Measurements from ENCODE around the gene PRKCZ.

The PRKCZ gene

DNA sequence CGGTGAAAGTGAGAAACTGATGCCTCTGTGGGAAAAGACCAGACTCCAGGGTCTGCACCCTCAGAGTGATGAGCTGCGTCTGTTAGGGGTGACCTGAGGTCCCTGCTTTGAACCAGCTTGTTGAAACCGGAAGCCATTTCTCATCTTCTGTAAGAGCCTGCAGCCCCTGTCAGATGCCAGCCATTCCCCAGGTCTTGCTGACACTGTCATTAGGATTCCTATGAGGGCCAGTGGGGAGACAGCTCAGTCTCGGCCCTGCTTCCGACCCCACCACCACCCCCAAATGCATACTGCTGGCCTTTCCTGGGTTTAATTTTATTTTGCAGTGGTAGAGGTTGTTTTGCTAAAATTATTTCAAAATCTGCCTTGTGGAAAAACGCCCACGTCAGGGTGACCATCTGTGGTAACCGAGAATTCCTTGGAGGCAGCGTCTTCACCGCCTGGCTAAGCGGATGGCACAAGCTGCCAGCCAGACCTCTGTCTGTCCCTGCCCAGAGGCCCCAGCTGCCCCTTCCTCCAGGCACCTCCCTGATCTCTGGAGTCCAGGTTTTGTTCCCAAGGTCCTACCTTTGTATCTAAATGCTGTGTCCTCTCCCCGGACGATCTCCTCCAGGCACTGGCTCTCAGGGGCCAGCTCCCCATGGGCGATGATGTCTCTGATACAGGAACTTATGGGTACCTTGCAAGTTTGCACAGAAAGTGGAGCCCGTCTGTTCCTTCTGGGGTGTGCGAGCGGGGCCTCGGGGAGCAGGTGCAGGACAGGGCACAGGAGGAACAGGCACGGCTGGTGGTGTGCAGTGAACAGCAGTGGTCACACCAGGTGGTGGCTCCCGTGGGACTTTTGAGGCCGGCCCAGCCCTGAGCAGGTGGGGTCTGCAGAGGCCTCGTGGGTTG is 49.9 kb downstream of the PRKCZ start:
- Histone ChIP-seq H3K9me3 (no peaks in the 10 kb centered on the region), H3K4me3 (ENCODE audit: low read depth in 1 of 2, low read length in 1 of 2) (no peak overlapping the region), H3K36me3 (no peaks in the 10 kb centered on the region), H3K27me3 (no peaks in the 10 kb centered on the region), H3K4me1 (ENCODE audit: control insufficient read depth in 1 of 2, insufficient read depth in 1 of 2, low read depth in 1 of 2, low read length in 1 of 2) (no peaks in the 10 kb centered on the region), H3K27ac (no peak overlapping the region)
- TF ChIP-seq, protein P1, sequence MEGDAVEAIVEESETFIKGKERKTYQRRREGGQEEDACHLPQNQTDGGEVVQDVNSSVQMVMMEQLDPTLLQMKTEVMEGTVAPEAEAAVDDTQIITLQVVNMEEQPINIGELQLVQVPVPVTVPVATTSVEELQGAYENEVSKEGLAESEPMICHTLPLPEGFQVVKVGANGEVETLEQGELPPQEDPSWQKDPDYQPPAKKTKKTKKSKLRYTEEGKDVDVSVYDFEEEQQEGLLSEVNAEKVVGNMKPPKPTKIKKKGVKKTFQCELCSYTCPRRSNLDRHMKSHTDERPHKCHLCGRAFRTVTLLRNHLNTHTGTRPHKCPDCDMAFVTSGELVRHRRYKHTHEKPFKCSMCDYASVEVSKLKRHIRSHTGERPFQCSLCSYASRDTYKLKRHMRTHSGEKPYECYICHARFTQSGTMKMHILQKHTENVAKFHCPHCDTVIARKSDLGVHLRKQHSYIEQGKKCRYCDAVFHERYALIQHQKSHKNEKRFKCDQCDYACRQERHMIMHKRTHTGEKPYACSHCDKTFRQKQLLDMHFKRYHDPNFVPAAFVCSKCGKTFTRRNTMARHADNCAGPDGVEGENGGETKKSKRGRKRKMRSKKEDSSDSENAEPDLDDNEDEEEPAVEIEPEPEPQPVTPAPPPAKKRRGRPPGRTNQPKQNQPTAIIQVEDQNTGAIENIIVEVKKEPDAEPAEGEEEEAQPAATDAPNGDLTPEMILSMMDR (IDR thresholded peaks at IDR 0.05): no peak

DNA sequence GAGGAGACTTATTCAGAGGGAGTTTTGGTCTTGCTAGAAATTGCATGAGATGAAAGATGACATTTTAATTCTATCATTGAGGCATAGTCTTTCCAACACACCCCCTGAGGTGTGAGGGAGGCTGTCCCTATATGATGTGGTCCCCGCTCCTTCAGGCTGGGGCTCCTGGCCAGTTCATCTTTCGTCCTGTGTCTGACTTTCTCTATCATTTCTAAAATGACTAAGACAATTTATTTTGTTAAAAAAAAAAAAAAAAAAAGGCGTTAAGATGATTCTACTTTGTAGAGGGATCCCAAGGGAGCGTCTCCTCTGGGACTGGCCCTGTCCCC is 50.5 kb downstream of the PRKCZ start:
- Histone ChIP-seq H3K27ac (no peak overlapping the region), H3K4me1 (ENCODE audit: control insufficient read depth in 1 of 2, insufficient read depth in 1 of 2, low read depth in 1 of 2, low read length in 1 of 2) (no peaks in the 10 kb centered on the region), H3K9me3 (no peaks in the 10 kb centered on the region), H3K27me3 (no peaks in the 10 kb centered on the region), H3K4me3 (ENCODE audit: low read depth in 1 of 2, low read length in 1 of 2) (no peak overlapping the region), H3K36me3 (no peaks in the 10 kb centered on the region)
- TF ChIP-seq, protein P1 (IDR thresholded peaks at IDR 0.05): no peak

DNA sequence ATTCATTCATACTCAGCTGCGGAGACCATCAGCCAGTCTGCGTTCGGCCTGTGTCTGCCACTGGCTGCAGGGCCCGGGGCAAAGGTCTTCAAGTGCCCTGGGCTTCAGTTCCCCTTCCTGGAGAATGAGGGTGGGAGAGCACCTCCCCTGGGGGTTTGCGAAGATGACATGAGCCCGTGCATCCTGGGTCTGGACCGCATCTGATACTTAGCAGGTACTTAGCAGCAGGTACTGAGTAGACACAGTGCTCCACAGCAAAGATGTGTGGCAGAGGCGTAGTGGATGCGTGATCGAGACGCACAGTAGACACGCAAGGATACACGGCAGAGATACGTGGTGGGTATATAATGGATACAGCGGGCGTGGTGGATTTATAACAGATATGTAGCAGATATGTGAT is 51.3 kb downstream of the PRKCZ start:
- no peaks in the 10 kb centered on the region for H3K4me1 ChIP-seq (ENCODE audit: control insufficient read depth in 1 of 2, insufficient read depth in 1 of 2, low read depth in 1 of 2, low read length in 1 of 2)
- no peaks in the 10 kb centered on the region for H3K9me3 ChIP-seq
- H3K36me3 ChIP-seq: no peaks in the 10 kb centered on the region
- TF ChIP-seq, protein P1 (IDR thresholded peaks at IDR 0.05): no peak
- no peak overlapping the region for H3K27ac ChIP-seq
- H3K27me3 ChIP-seq: no peaks in the 10 kb centered on the region
- no peak overlapping the region for H3K4me3 ChIP-seq (ENCODE audit: low read depth in 1 of 2, low read length in 1 of 2)

DNA sequence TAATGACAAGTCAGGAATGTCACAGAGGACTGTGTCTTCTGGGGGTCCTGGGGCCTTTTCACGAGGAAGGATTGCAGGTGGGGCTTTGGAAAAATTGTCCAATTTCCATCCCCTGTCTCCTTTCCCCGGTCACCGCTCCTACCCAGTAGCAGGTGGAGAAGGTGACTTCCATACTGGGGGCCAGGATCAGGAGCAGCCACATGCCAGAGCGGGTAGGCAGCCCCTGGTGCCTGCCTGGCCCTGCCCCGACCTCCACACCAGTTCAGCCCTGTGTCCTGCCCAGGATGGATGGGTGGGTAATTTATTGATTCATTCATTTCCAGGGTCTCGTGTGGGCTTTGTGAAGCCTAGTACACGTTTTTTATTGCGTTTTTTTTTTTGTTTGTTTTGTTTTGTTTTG is 51.7 kb downstream of the PRKCZ start:
- Histone ChIP-seq H3K36me3 (no peaks in the 10 kb centered on the region), H3K27me3 (no peaks in the 10 kb centered on the region), H3K9me3 (no peaks in the 10 kb centered on the region), H3K4me1 (ENCODE audit: control insufficient read depth in 1 of 2, insufficient read depth in 1 of 2, low read depth in 1 of 2, low read length in 1 of 2) (no peaks in the 10 kb centered on the region), H3K4me3 (ENCODE audit: low read depth in 1 of 2, low read length in 1 of 2) (no peak overlapping the region), H3K27ac (no peak overlapping the region)
- TF ChIP-seq, protein P1 (IDR thresholded peaks at IDR 0.05): no peak

DNA sequence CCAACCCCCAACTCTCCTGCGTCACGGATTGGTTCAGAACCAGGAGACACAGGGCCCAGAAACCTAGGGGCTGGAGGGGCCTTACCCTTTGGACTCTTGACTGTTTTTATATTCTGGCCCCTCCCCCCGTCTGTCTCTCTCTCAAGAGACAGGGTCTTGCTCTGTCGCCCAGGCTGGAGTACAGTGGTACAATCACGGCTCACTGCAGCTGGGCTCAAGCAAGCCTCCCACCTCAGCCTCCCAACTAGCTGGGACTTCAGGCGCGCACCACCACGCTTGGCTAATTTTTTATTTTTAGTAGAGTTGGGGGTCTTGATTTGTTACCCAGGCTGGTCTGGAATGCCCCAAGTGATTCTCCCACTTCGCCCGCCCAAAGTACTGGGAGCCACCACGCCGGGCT is 52.5 kb downstream of the PRKCZ start:
- Histone ChIP-seq H3K27ac (no peak overlapping the region), H3K4me1 (ENCODE audit: control insufficient read depth in 1 of 2, insufficient read depth in 1 of 2, low read depth in 1 of 2, low read length in 1 of 2) (no peaks in the 10 kb centered on the region), H3K27me3 (no peaks in the 10 kb centered on the region), H3K36me3 (no peaks in the 10 kb centered on the region), H3K9me3 (no peaks in the 10 kb centered on the region), H3K4me3 (ENCODE audit: low read depth in 1 of 2, low read length in 1 of 2) (no peak overlapping the region)
- TF ChIP-seq, protein P1 (IDR thresholded peaks at IDR 0.05): no peak
